ENCODE measurements around the gene C1orf116.

The C1orf116 gene

DNA sequence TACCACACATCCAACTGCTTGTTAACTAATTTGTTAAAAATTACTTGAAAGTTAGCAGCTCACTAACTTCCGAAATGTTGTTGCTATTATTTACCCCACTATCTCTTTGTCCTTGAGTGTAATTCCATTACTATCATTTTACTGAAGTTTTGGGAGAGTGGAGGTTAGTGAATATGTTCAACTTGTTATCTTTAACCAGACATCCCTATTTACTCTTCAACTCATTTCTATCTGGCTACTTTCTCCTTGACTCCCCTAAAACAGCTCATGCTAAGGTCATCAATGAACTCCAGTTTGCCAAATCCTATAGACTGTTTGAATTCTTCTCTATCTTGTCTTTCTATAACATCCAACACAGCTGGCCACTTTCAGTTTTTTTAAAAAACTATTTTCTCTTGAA, 4.3 kb upstream of the C1orf116 start:
- Histone ChIP-seq H3K4me1 (ENCODE audit: control insufficient read depth in 5 of 5, insufficient read depth in 5 of 5, low read length in 5 of 5) (no peaks in the 10 kb centered on the region), H3K36me3 (ENCODE audit: control insufficient read depth in 5 of 5, insufficient read depth in 5 of 5, low read length in 5 of 5) (no peaks in the 10 kb centered on the region), H3K27me3 (ENCODE audit: control insufficient read depth in 5 of 5, insufficient read depth in 4 of 5, low read length in 5 of 5) (peaks cover 0 to 8% (median 3%) of the 10 kb centered on the region in 5 donors), H3K9me3 (ENCODE audit: control insufficient read depth in 5 of 5, low read length in 5 of 5) (no peaks in the 10 kb centered on the region), H3K4me3 (ENCODE audit: low read depth in 1 of 5, low read length in 5 of 5) (no peak overlapping the region), H3K27ac (ENCODE audit: low read depth, low read length) (no peak overlapping the region), H3K9ac (ENCODE audit: low read length in 5 of 5) (no peak overlapping the region)

DNA sequence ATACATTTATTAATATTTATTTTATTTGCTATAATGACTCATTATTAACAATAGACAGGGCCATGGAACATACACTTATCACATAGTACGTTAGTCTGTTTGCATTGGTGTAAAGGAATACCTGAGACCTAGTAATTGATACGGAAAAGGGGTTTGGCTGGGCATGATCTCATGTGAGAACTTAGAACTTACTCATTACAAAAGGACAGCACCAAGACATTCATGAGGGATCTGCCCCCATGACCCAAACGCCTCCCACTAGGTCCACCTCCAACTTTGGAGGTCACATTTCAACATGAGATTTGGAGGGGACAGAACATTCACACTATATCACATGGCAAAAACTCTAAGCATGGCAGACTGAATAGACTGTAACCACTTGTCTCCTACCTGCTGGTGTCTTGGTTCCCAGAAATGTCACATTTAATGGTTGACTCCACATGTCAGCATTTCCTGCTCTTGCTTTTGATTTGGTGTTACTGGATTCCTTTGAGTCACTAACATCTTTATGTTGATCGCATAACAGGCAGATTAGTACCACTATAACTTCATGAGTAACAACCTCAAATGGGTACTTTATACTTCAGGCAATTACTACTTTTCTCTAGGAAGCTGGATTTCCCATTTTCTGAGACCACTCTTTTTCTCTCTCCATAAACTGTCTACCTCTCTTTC, 3.5 kb upstream of the C1orf116 start:
- H3K9me3 ChIP-seq (ENCODE audit: control insufficient read depth in 5 of 5, low read length in 5 of 5), result no peaks in the 10 kb centered on the region
- H3K27me3 ChIP-seq (ENCODE audit: control insufficient read depth in 5 of 5, insufficient read depth in 4 of 5, low read length in 5 of 5), result peaks cover 0 to 8% (median 3%) of the 10 kb centered on the region in 5 donors
- no peak overlapping the region for H3K27ac ChIP-seq (ENCODE audit: low read depth, low read length)
- H3K4me1 ChIP-seq (ENCODE audit: control insufficient read depth in 5 of 5, insufficient read depth in 5 of 5, low read length in 5 of 5), result no peaks in the 10 kb centered on the region
- H3K4me3 ChIP-seq (ENCODE audit: low read depth in 1 of 5, low read length in 5 of 5), result no peak overlapping the region
- H3K9ac ChIP-seq (ENCODE audit: low read length in 5 of 5), result no peak overlapping the region
- H3K36me3 ChIP-seq (ENCODE audit: control insufficient read depth in 5 of 5, insufficient read depth in 5 of 5, low read length in 5 of 5), result no peaks in the 10 kb centered on the region

DNA sequence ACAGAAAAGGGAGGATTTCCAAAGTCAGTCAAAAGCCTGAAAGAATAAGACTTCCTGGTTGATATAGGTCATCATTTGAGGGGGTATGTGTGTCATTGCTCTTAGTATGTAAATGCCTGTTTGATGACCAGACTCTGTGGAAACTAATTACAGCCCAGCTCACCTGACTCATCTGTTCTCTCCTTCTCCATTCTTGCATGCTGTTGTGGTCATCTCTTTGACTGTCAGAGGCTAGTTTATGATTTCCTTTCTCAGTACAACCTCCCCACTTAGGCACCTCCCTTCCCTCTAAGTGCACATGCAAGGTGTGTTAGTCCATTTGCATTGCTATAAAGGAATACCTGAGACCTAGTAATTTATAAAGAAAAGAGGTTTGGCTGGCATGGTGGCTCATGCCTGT, 2.4 kb upstream of the C1orf116 start:
- Histone ChIP-seq H3K4me1 (ENCODE audit: control insufficient read depth in 5 of 5, insufficient read depth in 5 of 5, low read length in 5 of 5) (no peaks in the 10 kb centered on the region), H3K4me3 (ENCODE audit: low read depth in 1 of 5, low read length in 5 of 5) (no peak overlapping the region), H3K9me3 (ENCODE audit: control insufficient read depth in 5 of 5, low read length in 5 of 5) (no peaks in the 10 kb centered on the region), H3K36me3 (ENCODE audit: control insufficient read depth in 5 of 5, insufficient read depth in 5 of 5, low read length in 5 of 5) (no peaks in the 10 kb centered on the region), H3K27me3 (ENCODE audit: control insufficient read depth in 5 of 5, insufficient read depth in 4 of 5, low read length in 5 of 5) (peaks cover 0 to 8% (median 6%) of the 10 kb centered on the region in 5 donors), H3K27ac (ENCODE audit: low read depth, low read length) (no peak overlapping the region), H3K9ac (ENCODE audit: low read length in 5 of 5) (no peak overlapping the region)

DNA sequence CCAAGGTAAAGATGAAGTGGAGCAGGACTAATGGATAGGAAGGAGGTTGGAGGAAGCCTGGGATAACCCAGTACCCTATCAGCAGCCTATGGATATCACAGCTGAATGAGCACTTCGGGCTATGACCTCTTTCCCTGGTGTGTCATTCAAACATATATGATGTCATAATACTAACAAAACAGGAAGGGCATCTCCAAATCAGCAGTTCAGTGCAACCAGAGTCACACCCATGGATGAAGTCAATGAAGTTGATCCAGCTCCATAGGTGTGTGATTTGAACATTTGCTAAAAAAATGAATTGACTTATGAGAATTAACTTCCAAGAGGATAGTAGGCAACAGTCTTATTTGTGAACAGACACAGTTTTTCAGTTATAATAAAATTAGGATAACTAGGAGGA, 1.7 kb upstream of the C1orf116 start:
- no peak overlapping the region for H3K9ac ChIP-seq (ENCODE audit: low read length in 5 of 5)
- no peaks in the 10 kb centered on the region for H3K9me3 ChIP-seq (ENCODE audit: control insufficient read depth in 5 of 5, low read length in 5 of 5)
- no peak overlapping the region for H3K27ac ChIP-seq (ENCODE audit: low read depth, low read length)
- H3K4me1 ChIP-seq (ENCODE audit: control insufficient read depth in 5 of 5, insufficient read depth in 5 of 5, low read length in 5 of 5), result no peaks in the 10 kb centered on the region
- peaks cover 0 to 8% (median 8%) of the 10 kb centered on the region in 5 donors for H3K27me3 ChIP-seq (ENCODE audit: control insufficient read depth in 5 of 5, insufficient read depth in 4 of 5, low read length in 5 of 5)
- no peak overlapping the region for H3K4me3 ChIP-seq (ENCODE audit: low read depth in 1 of 5, low read length in 5 of 5)
- H3K36me3 ChIP-seq (ENCODE audit: control insufficient read depth in 5 of 5, insufficient read depth in 5 of 5, low read length in 5 of 5), result no peaks in the 10 kb centered on the region

DNA sequence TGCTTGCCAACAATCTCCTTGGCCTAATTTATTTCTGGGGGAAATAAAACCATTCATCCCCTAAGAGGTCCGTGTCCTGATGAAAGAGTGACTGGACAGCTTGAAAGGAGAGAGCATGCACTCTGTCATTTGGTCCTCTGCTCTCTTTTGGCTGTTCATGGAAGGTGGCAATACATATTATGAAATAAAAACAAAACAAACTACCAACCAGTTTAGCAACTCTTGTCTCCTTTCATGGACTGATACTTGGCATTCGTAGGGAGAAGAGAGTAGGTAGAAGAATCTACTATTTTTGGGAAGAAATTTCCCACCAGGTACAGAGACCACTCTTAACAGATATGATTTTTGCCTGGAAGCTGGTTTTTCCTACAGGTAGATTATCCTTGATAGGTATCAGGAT, 746 bp upstream of the C1orf116 start:
- H3K9ac ChIP-seq (ENCODE audit: low read length in 5 of 5), result no peak overlapping the region
- no peak overlapping the region for H3K27ac ChIP-seq (ENCODE audit: low read depth, low read length)
- no peaks in the 10 kb centered on the region for H3K9me3 ChIP-seq (ENCODE audit: control insufficient read depth in 5 of 5, low read length in 5 of 5)

GRCh38 chr1:207031632-207032264, 808 bp downstream of the C1orf116 start:
- H3K4me1 ChIP-seq (ENCODE audit: control insufficient read depth in 5 of 5, insufficient read depth in 5 of 5, low read length in 5 of 5), result no peaks in the 10 kb centered on the region
- no peak overlapping the region for H3K4me3 ChIP-seq (ENCODE audit: low read depth in 1 of 5, low read length in 5 of 5)
- no peaks in the 10 kb centered on the region for H3K36me3 ChIP-seq (ENCODE audit: control insufficient read depth in 5 of 5, insufficient read depth in 5 of 5, low read length in 5 of 5)
- peaks cover 0 to 8% (median 8%) of the 10 kb centered on the region in 5 donors for H3K27me3 ChIP-seq (ENCODE audit: control insufficient read depth in 5 of 5, insufficient read depth in 4 of 5, low read length in 5 of 5)
- no peak overlapping the region for H3K27ac ChIP-seq (ENCODE audit: low read depth, low read length)
- no peaks in the 10 kb centered on the region for H3K9me3 ChIP-seq (ENCODE audit: control insufficient read depth in 5 of 5, low read length in 5 of 5)
- H3K9ac ChIP-seq (ENCODE audit: low read length in 5 of 5), result no peak overlapping the region

More for the DNA sequence above, 746 bp upstream of the C1orf116 start:
- peaks cover 0 to 8% (median 8%) of the 10 kb centered on the region in 5 donors for H3K27me3 ChIP-seq (ENCODE audit: control insufficient read depth in 5 of 5, insufficient read depth in 4 of 5, low read length in 5 of 5)
- no peaks in the 10 kb centered on the region for H3K4me1 ChIP-seq (ENCODE audit: control insufficient read depth in 5 of 5, insufficient read depth in 5 of 5, low read length in 5 of 5)
- H3K4me3 ChIP-seq (ENCODE audit: low read depth in 1 of 5, low read length in 5 of 5), result no peak overlapping the region
- H3K36me3 ChIP-seq (ENCODE audit: control insufficient read depth in 5 of 5, insufficient read depth in 5 of 5, low read length in 5 of 5), result no peaks in the 10 kb centered on the region

GRCh38 chr1:207031016-207031415, 1.5 kb downstream of the C1orf116 start:
- H3K4me1 ChIP-seq (ENCODE audit: control insufficient read depth in 5 of 5, insufficient read depth in 5 of 5, low read length in 5 of 5), result peaks cover 0 to under 1% (median 0%) of the 10 kb centered on the region in 5 donors
- H3K9ac ChIP-seq (ENCODE audit: low read length in 5 of 5), result no peak overlapping the region
- no peak overlapping the region for H3K4me3 ChIP-seq (ENCODE audit: low read depth in 1 of 5, low read length in 5 of 5)

DNA sequence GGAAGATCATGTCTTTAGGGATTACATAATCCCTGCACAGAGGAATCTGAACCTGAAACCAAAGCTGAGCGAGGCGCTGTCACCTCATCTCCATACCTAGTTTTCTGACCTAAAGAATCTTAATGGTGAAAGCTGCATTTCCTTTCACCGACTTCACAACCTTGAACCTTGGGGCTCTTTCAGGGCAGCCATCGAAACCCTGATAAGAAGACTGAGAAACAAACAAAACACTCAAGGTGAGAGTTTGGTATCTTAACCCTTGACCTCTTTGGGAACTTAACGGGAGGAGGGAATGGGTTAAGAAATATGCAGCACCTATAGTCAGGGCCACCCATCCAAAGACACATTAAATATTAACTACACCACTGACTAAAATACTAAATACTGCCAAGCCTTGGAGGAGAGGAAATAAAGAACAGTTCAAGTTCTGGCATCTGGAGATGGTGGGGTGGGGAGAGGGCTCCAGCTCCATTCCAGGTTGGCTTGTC, 2.0 kb downstream of the C1orf116 start:
- no peak overlapping the region for H3K4me3 ChIP-seq (ENCODE audit: low read depth in 1 of 5, low read length in 5 of 5)
- no peak overlapping the region for H3K9ac ChIP-seq (ENCODE audit: low read length in 5 of 5)
- H3K36me3 ChIP-seq (ENCODE audit: control insufficient read depth in 5 of 5, insufficient read depth in 5 of 5, low read length in 5 of 5), result no peaks in the 10 kb centered on the region
- no peak overlapping the region for H3K27ac ChIP-seq (ENCODE audit: low read depth, low read length)
- H3K27me3 ChIP-seq (ENCODE audit: control insufficient read depth in 5 of 5, insufficient read depth in 4 of 5, low read length in 5 of 5), result peaks cover 0 to 8% (median 8%) of the 10 kb centered on the region in 5 donors
- H3K4me1 ChIP-seq (ENCODE audit: control insufficient read depth in 5 of 5, insufficient read depth in 5 of 5, low read length in 5 of 5), result peaks cover 0 to 5% (median 2%) of the 10 kb centered on the region in 5 donors
- no peaks in the 10 kb centered on the region for H3K9me3 ChIP-seq (ENCODE audit: control insufficient read depth in 5 of 5, low read length in 5 of 5)

More at GRCh38 chr1:207031016-207031415, 1.5 kb downstream of the C1orf116 start:
- Histone ChIP-seq H3K27ac (ENCODE audit: low read depth, low read length) (no peak overlapping the region), H3K9me3 (ENCODE audit: control insufficient read depth in 5 of 5, low read length in 5 of 5) (no peaks in the 10 kb centered on the region), H3K36me3 (ENCODE audit: control insufficient read depth in 5 of 5, insufficient read depth in 5 of 5, low read length in 5 of 5) (no peaks in the 10 kb centered on the region), H3K27me3 (ENCODE audit: control insufficient read depth in 5 of 5, insufficient read depth in 4 of 5, low read length in 5 of 5) (peaks cover 0 to 8% (median 8%) of the 10 kb centered on the region in 5 donors)

DNA sequence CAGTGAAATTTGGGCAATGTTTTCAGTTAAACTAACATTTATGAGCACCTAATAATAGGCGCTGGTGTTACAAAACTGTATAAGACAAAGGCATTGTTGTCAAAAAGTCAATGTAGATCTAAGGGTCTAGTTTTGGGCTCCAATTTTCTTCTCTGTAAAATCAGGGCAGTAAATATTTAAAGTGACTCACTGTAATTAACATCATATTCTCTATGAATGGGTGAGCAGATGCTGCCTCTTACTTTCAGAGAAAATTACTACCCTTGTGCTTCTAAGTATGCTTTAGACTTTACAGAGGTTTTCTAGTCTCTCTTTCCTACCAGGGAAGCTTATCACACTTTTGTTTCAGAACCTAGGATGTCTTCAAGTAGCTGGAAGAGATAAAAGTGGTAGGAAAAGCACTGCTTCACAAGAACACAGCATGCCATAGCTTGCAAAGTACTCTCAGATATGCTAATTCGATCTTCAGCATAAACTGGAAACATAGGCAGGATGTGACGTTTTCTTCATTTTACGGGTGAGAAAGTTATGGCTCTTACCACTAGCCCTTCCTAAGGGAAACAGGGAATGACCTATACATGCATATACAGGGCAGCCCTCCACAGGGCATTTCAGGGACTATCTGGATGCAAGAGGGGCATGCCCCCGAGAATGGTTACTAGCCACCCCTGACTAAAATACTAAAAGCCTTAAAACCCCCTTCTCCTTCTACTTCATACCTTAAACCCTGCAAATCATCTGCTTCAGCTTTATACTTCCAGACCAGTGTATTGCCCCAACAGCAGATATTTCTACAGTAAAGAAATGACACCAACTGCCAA, 2.6 kb downstream of the C1orf116 start:
- Histone ChIP-seq H3K9me3 (ENCODE audit: control insufficient read depth in 5 of 5, low read length in 5 of 5) (no peaks in the 10 kb centered on the region), H3K27me3 (ENCODE audit: control insufficient read depth in 5 of 5, insufficient read depth in 4 of 5, low read length in 5 of 5) (peaks cover 0 to 8% (median 8%) of the 10 kb centered on the region in 5 donors), H3K36me3 (ENCODE audit: control insufficient read depth in 5 of 5, insufficient read depth in 5 of 5, low read length in 5 of 5) (no peaks in the 10 kb centered on the region), H3K4me1 (ENCODE audit: control insufficient read depth in 5 of 5, insufficient read depth in 5 of 5, low read length in 5 of 5) (peaks cover 0 to 9% (median 7%) of the 10 kb centered on the region in 5 donors), H3K4me3 (ENCODE audit: low read depth in 1 of 5, low read length in 5 of 5) (no peak overlapping the region), H3K9ac (ENCODE audit: low read length in 5 of 5) (no peak overlapping the region), H3K27ac (ENCODE audit: low read depth, low read length) (no peak overlapping the region)

Measured in subcutaneous abdominal adipose tissue (tissue), 5 donors.